GOT3 (cell line): ENCODE results near the gene ZNF292.
"Not testable (repeated sequence)": the region's sequence is repeated elsewhere in the genome, so short reads cannot be mapped to it uniquely, and the experiment has no call there.

Experiments used
- DNase-seq: peaks from one replicate; lab custom pipeline; 2025; ENCODE audit warnings: mixed read lengths; lab: John Stamatoyannopoulos, UW

Gene ZNF292

GRCh38 chr6:87154993-87155841 is at the start of gene ZNF292:
ZNF292 (plus strand) TSS chr6:87155565; CDS start chr6:87155592, 27 bp downstream.
- peak; percentile 85 for DNase-seq

- no peak for DNase-seq
Observed at GRCh38 chr6:87105823-87106222, 49.5 kb upstream of the ZNF292 start.

- DNase-seq, result no peak
Observed at GRCh38 chr6:87110636-87111035, 44.7 kb upstream of the ZNF292 start.

- DNase-seq, result no peak
Observed at GRCh38 chr6:87115402-87116135, 39.8 kb upstream of the ZNF292 start.

- DNase-seq, result no peak
Observed at GRCh38 chr6:87116922-87117321, 38.4 kb upstream of the ZNF292 start.

- DNase-seq, result no peak
Observed at GRCh38 chr6:87118054-87118453, 37.3 kb upstream of the ZNF292 start.

- DNase-seq, result no peak
Observed at GRCh38 chr6:87122477-87122876, 32.9 kb upstream of the ZNF292 start.

- no peak for DNase-seq
Observed at GRCh38 chr6:87124074-87124473, 31.3 kb upstream of the ZNF292 start.

- no peak for DNase-seq
Observed at GRCh38 chr6:87126501-87126900, 28.9 kb upstream of the ZNF292 start.

GRCh38 chr6:87127737-87128136 is 27.6 kb upstream of the ZNF292 start:
- no peak for DNase-seq

GRCh38 chr6:87136963-87137362 is 18.4 kb upstream of the ZNF292 start:
- no peak for DNase-seq

GRCh38 chr6:87139236-87139635 is 16.1 kb upstream of the ZNF292 start:
- no peak for DNase-seq

GRCh38 chr6:87139927-87140326 is 15.4 kb upstream of the ZNF292 start:
- not testable (repeated sequence) for DNase-seq

GRCh38 chr6:87146363-87146762 is 9.0 kb upstream of the ZNF292 start:
- no peak for DNase-seq

- DNase-seq, result no peak
Observed at GRCh38 chr6:87150406-87150805, 5.0 kb upstream of the ZNF292 start.

- DNase-seq, result no peak
Observed at GRCh38 chr6:87151471-87151780, 3.9 kb upstream of the ZNF292 start.

- peak; percentile 48 for DNase-seq
Observed at GRCh38 chr6:87151781-87152525, 3.4 kb upstream of the ZNF292 start.

GRCh38 chr6:87152526-87152955 is 2.8 kb upstream of the ZNF292 start:
- no peak for DNase-seq

- DNase-seq, result no peak
Observed at GRCh38 chr6:87154641-87154992, 748 bp upstream of the ZNF292 start.

- DNase-seq, result no peak
Observed at GRCh38 chr6:87155842-87156815, 764 bp downstream of the ZNF292 start.

- DNase-seq, result not testable (repeated sequence)
Observed at GRCh38 chr6:87157596-87157995, 2.2 kb downstream of the ZNF292 start.
